A673 (cell line): Measurements from ENCODE around the gene TK2.

Source experiments
- CTCF ChIP-seq: fragments of 300-800, 200-600 bp; sonication (generic); conservative IDR thresholded peaks from 2 replicates; pipeline ENCODE4 v1.5.1; 2017; ENCODE audit warnings: low read depth, mild to moderate bottlenecking, antibody characterized with exemption, low read length, moderate library complexity, mixed read lengths
- EZH2 ChIP-seq: fragments of 200-600 bp; sonication (generic); IDR thresholded peaks from 2 replicates; pipeline ENCODE4 v1.6.1; 2017; ENCODE audit warnings: borderline replicate concordance, low read depth, mild to moderate bottlenecking, mixed read lengths, antibody characterized with exemption, low read length; ENCODE audit not compliant: poor library complexity, severe bottlenecking

- TF ChIP-seq CTCF, result no peak
- no peak for TF ChIP-seq EZH2
These were observed 38.1 kb upstream of the TK2 start for GRCh38 chr16:66587881-66588600.
